DMS 273 (cell line): ENCODE results near the gene N4BP2.
"Not testable (repeated sequence)": the region's sequence is repeated elsewhere in the genome, so short reads cannot be mapped to it uniquely, and the experiment has no call there.

ENCODE experiments used
- DNase-seq: peaks from one replicate; lab custom pipeline; 2025; ENCODE audit not compliant: unreplicated experiment; lab: John Stamatoyannopoulos, UW

Gene N4BP2

GRCh38 chr4:40056716-40057585 is at the start of gene N4BP2:
TSS of gene N4BP2 (plus strand) at chr4:40056850. CDS start at chr4:40097341, 40,491 bp downstream.
- peak; percentile 90 for DNase-seq

GRCh38 chr4:40016007-40016406 is 40.6 kb upstream of the N4BP2 start:
- no peak for DNase-seq

GRCh38 chr4:40020221-40020620 is 36.4 kb upstream of the N4BP2 start:
- no peak for DNase-seq

- DNase-seq = not testable (repeated sequence)
These were observed 35.5 kb upstream of the N4BP2 start for GRCh38 chr4:40021116-40021515.

GRCh38 chr4:40024049-40024448 is 32.6 kb upstream of the N4BP2 start:
- DNase-seq = not testable (repeated sequence)

GRCh38 chr4:40032785-40033184 is 23.9 kb upstream of the N4BP2 start:
- DNase-seq = no peak

- DNase-seq = no peak
These were observed 23.0 kb upstream of the N4BP2 start for GRCh38 chr4:40033613-40034012.

GRCh38 chr4:40038977-40039376 is 17.7 kb upstream of the N4BP2 start:
- no peak for DNase-seq

GRCh38 chr4:40040908-40041307 is 15.7 kb upstream of the N4BP2 start:
- DNase-seq = no peak

- DNase-seq = no peak
These were observed 12.9 kb upstream of the N4BP2 start for GRCh38 chr4:40043786-40044185.

- peak; percentile 1 for DNase-seq
These were observed 10.2 kb upstream of the N4BP2 start for GRCh38 chr4:40046311-40046980.

GRCh38 chr4:40053161-40053560 is 3.5 kb upstream of the N4BP2 start:
- no peak for DNase-seq

- DNase-seq = peak; percentile 30
These were observed 1.2 kb upstream of the N4BP2 start for GRCh38 chr4:40055511-40055862.

GRCh38 chr4:40055863-40056715 is 561 bp upstream of the N4BP2 start:
- DNase-seq = peak; percentile 80

GRCh38 chr4:40057586-40058091 is 989 bp downstream of the N4BP2 start:
- peak; percentile 92 for DNase-seq

GRCh38 chr4:40058121-40058520 is 1.5 kb downstream of the N4BP2 start:
- DNase-seq = no peak

- DNase-seq = no peak
These were observed 2.2 kb downstream of the N4BP2 start for GRCh38 chr4:40058854-40059253.

GRCh38 chr4:40059362-40059761 is 2.7 kb downstream of the N4BP2 start:
- no peak for DNase-seq

GRCh38 chr4:40065010-40065409 is 8.4 kb downstream of the N4BP2 start:
- no peak for DNase-seq

GRCh38 chr4:40066651-40067050 is 10.0 kb downstream of the N4BP2 start:
- DNase-seq = no peak

- DNase-seq = no peak
These were observed 13.7 kb downstream of the N4BP2 start for GRCh38 chr4:40070387-40070786.
